K562 treated with DMSO at 1 percent for 4 hours (cell line): ENCODE results near the gene ATRX. TPM values are rescaled to one million over a fixed set of nuclear protein-coding genes. Genes with fewer than 3 reads are reported as not detected.

Source experiments
- total RNA-seq: library from RNA; unstranded; fragments of 300-600 nt; gene quantifications from 2 replicates; pipeline ENCODE4 v1.2.3, GENCODE V29; 2022; ENCODE audit not compliant: insufficient read depth

ATRX gene, protein sequence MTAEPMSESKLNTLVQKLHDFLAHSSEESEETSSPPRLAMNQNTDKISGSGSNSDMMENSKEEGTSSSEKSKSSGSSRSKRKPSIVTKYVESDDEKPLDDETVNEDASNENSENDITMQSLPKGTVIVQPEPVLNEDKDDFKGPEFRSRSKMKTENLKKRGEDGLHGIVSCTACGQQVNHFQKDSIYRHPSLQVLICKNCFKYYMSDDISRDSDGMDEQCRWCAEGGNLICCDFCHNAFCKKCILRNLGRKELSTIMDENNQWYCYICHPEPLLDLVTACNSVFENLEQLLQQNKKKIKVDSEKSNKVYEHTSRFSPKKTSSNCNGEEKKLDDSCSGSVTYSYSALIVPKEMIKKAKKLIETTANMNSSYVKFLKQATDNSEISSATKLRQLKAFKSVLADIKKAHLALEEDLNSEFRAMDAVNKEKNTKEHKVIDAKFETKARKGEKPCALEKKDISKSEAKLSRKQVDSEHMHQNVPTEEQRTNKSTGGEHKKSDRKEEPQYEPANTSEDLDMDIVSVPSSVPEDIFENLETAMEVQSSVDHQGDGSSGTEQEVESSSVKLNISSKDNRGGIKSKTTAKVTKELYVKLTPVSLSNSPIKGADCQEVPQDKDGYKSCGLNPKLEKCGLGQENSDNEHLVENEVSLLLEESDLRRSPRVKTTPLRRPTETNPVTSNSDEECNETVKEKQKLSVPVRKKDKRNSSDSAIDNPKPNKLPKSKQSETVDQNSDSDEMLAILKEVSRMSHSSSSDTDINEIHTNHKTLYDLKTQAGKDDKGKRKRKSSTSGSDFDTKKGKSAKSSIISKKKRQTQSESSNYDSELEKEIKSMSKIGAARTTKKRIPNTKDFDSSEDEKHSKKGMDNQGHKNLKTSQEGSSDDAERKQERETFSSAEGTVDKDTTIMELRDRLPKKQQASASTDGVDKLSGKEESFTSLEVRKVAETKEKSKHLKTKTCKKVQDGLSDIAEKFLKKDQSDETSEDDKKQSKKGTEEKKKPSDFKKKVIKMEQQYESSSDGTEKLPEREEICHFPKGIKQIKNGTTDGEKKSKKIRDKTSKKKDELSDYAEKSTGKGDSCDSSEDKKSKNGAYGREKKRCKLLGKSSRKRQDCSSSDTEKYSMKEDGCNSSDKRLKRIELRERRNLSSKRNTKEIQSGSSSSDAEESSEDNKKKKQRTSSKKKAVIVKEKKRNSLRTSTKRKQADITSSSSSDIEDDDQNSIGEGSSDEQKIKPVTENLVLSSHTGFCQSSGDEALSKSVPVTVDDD (N-terminal part only)
- total RNA-seq, result 11.9 and 13.0 TPM in 2 replicates

DNA sequence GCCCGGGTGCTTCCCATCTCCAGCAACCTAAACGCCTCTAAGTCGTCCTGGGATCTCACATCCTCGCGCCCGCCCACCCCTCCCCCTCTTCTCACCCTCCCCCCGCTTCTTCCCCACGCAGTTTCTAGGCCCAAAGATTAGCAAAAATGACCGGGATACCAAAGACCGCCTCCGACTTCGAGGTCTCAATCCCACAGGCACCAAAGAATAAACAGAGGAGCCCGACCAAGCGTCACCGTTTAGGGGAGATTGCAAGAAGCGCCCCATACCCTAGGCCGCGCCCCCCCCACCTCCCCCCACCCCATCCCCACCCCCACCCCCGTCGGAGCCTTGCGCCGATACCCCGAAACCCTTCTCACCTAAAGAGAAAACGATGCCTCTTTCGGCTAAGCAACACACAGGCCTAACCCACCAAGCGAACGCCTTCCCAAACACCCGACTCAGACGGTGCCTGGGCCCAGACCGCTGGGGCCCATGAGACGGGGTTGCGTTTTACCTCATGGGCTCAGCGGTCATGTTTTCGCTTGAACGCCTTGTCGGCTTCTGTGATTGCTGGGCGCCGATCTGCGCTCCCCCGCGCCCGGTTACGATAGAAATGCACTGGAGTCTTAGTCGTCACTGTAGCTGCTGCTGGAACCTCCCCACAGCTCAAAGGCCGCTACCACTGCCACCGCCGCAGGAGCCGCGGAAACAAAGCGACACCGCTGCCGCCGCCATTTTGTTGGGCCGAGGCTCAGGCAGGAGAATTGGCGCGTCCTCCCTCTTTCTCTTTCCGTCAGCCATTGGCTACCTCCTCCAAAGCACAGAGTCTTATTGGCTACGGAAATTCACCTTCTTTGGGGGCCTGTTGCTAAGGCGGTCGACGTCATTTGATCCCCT, at the start of gene ATRX:
Gene ATRX (minus strand): TSS at position 731 of the 879 bp plus-strand sequence. CDS start 215 bp downstream, at position 516.

Other genes with a start within 250 kb of the ATRX start
- gene MAGT1, start 109.2 kb upstream of the ATRX start, total RNA-seq, result 15.8 and 19.3 TPM in 2 replicates
- gene COX7B, start 113.3 kb upstream of the ATRX start, total RNA-seq, result 514 and 686 TPM in 2 replicates
- 3.1 and 4.1 TPM in 2 replicates for gene ATP7A, start 124.5 kb upstream of the ATRX start, total RNA-seq
- not detected in 2 replicates for gene PGAM4, start 183.4 kb upstream of the ATRX start, total RNA-seq